ENCODE measurements around the gene VWA7.
"Not testable (repeated sequence)": the region's sequence is repeated elsewhere in the genome, so short reads cannot be mapped to it uniquely, and the experiment has no call there.

DNA sequence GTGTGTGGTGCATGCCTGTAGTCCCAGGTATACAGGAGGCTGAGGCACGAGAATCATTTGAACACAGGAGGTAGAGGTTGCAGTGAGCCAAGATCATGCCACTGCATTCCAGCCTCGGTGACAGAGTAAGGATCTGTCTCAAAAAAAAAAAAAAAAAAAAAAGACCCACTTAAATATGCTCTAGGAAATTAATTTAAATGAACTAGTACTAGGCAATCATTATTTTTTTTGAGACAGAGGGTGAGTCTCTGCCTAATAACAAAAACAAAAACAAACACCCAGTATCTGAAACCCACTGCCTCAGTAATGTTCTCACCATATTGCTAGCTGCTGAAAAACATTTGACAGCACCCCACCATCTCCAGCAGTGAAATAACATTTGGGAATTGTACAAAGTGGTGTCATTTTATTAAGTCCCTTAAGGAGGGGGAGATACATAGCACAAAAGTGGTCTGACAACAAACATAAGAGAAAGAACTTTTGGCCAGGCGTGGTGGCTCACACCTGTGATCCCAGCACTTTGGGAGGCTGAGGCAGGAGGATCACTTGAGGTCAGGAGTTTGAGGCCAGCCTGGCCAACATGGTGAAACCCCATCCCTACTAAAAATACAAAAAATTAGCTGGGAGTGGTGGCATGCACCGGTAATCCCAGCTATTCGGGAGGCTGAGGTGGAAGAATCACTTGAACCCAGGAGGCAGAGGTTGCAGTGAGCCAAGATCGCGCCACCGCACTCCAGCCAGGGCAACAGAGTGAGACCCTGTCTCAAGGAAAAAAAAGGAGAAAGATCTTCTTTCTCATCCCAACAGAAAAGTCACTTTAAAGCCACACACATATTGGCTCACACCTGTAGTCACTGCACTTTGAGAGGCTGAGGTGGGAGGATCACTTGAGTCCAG lies 24.2 kb upstream of the VWA7 start:
- not testable (repeated sequence) for TF ChIP-seq POLR2AphosphoS5, POLR2A (IDR thresholded peaks at IDR 0.05)
- TF ChIP-seq, protein P1, sequence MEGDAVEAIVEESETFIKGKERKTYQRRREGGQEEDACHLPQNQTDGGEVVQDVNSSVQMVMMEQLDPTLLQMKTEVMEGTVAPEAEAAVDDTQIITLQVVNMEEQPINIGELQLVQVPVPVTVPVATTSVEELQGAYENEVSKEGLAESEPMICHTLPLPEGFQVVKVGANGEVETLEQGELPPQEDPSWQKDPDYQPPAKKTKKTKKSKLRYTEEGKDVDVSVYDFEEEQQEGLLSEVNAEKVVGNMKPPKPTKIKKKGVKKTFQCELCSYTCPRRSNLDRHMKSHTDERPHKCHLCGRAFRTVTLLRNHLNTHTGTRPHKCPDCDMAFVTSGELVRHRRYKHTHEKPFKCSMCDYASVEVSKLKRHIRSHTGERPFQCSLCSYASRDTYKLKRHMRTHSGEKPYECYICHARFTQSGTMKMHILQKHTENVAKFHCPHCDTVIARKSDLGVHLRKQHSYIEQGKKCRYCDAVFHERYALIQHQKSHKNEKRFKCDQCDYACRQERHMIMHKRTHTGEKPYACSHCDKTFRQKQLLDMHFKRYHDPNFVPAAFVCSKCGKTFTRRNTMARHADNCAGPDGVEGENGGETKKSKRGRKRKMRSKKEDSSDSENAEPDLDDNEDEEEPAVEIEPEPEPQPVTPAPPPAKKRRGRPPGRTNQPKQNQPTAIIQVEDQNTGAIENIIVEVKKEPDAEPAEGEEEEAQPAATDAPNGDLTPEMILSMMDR (IDR thresholded peaks at IDR 0.05) = not testable (repeated sequence)
